NOMO-1 (cell line): ENCODE data around the gene JUP.
"Not testable (repeated sequence)": the region's sequence is repeated elsewhere in the genome, so short reads cannot be mapped to it uniquely, and the experiment has no call there.

Source experiments
- DNase-seq, 2 experiments: peaks; one replicate each; lab custom pipeline; 2025; ENCODE audit not compliant: unreplicated experiment in 2 of 2; lab: John Stamatoyannopoulos, UW

The JUP gene

DNA sequence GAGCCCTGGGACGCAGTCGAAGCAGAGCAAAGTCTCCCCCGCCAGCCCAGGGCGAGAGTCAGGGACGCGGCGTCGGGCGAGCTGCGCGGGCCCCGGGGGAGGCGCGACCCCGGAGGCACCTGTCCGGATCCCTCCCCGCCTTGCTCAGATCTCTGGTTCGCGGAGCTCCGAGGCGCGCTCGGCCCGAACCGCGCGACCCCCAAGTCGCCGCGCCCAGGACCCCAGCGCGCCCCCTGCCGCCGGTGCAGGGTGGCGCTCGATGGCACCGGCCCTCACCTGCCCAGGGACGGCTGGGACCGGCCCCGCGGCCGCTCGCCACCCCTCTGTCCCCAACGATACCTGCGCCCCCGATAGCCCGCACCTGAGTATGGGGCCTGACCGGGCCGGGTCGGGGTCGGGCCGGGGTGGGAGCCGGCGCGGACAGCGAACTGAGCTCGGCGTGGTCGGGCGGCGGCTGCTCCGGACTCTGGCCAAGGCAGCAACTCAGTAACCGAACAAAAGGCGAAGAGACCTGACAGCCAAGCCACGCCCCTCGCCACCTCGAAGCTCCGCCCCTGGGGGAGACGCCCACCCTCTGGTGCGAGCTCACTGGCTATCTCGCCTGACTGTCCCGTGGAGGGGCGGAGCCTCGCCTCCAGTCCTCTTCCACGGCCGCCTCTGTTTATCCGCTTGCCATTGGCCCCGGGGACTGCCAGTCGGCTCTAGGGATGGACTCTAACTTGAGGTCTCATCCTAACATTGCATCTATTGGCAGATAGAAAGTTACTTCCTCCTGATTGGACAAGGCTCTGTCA, at the start of gene JUP:
JUP (minus strand) TSS at position 485 of the 794 bp plus-strand sequence. CDS start 14,857 bp downstream, outside the sequence.
- peak; percentile 94 to 96 for DNase-seq

DNA sequence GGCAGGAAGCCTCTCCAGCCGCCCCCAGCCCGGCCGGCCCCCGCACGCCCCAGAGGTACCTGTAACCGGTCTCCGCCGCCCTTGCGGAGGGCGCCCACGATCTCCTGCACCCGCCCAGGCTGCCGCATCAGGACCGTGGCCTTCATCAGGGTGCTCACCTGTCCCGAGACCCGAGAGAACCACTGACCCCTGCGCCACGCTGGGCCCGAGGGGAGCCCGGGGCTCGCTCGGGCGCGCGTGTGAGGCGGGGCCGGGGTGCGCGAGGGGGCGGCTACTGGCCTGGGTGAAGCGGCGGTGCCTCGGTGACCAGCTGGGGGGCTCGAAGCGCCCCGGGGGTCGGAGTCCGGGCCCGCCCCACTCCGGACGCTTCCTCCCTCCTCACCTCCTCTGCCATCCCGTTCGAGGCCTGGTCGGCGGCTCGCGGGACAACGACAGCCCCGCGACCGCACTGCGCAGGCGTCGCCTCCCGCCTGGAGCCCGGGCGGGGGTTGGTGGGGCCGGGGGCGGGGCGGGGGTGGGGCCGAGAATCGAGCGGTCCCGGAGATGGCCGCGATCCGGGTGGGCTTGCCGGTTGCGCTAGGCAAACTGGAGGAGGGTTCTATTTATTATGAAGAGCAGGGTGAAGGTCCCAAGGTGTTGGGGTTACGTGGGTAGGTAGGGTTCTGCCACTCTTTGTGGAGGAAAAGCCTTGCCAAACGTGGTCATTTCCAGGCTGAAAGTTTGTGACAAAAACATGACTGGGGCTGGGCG, 49.5 kb upstream of the JUP start, which contains the start of gene NT5C3B:
NT5C3B (minus strand) TSS at position 433 of the 750 bp plus-strand sequence; CDS start at position 394, 39 bp downstream.
- no peak for DNase-seq

DNA sequence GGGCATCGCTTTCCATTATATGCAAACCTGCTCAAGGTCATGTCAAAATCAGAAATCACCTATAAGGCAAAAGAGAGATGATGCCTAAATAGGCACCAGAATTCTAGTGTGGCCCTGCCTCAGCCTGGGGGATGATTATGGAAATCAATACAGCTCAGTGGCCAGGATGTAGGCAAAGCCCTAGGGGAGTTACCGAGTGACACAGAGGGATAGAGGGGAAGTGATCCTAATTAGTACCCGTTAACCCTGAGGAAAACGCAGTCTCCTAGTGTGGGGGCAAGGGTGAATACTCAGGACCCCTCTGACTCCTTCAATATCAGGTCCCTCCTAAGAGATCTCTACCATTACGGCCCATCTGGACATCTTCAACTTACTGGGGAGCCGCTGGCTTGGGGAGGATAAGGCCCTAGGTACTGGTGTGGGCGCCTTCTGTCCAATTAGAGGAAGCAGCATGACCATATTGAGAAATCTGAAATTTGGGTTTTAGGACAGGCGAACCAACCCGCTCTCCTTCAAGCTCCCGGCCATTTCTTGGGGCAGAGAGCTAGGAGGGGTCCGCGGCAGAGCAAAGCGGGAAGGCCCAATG, 48.8 kb upstream of the JUP start:
- peak in 1 of 2 experiments; percentile 26 for DNase-seq

DNA sequence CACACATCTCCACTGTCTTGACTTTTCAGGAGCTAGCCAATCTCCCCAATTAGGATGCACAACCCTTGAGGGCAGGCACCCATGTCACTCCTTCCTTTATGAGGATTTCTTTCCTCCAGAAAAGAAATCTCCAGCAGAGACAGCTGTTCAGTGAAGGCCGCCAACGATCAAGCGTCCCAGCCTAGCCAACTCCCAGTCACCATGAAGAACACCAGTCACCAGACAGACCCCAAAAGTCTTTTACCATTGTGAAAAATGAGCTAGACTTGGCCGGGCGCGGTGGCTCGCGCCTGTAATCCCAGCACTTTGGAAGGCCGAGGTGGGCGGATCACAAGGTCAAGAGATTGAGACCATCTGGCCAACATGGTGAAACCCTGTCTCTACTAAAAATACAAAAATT, 43.5 kb upstream of the JUP start:
- not testable (repeated sequence) for DNase-seq

DNA sequence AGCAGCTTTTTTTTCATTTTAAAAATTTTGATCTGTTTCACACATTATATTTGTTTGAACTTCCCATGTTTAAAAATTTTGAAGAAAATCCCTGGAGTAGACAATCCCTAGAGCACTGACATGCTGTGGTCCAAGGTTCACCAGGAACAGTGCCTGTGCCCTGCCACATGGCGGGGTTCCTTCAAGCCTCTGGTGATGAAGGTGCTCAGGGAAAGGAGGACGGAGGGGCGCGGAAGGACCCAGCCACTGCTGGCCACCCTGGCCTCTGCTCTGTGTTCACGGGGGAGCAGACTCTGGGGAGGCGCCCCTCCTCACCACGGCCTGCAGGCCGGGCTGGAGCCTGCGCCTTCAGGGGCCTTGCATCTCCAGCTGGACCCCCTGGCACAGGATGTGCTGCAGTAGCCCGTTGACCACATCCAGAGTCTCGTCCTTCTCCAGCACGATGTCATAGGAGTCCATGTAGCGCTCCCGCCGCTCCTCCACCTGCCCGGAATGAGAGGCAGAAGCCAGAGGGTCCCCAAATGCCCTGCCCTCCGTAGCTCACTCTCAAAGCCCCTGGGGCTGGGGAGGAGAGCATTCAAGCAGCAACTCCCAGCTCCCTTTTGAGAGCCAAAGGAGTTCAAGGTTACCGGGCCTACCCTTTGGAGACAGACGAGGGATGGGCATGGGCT, 38.8 kb upstream of the JUP start:
- no peak for DNase-seq

DNA sequence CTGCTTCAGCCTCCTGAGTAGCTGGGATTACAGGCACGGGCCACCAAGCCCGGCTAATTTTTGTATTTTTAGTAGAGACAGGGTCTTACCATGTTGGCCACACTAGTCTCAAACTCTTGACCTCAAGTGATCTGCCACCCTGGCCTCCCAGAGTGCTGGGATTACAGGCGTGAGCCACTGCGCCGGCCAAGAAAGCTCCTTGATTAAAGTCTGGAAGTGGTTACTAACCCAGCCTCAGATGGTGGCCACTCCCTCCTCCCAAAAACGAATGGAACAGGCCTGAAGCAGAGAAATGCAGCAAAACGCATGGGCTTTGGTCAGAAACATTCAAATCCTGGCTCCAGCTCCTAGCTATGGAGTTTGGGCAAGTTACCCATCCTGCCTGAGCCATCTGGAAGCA, 37.6 kb upstream of the JUP start:
- no peak for DNase-seq

DNA sequence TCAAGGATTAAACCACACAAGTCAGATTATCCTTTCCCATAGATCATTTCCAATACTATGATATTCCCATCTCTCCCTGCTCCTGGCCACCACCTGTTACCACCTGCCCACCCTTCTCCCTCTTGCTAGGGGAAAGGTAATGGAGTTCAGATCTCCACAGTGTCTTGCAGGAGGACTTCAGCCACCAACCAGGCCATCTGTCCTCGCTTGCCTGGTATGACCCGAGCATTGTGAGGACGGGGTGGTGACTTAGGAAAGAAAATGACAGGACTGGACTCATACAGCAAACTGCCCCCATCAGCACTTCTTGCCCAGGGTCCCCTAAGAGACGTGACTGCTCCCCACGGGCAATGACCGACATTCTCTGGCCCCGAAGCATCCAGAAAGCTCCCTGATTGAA, 37.1 kb upstream of the JUP start:
- DNase-seq = no peak

DNA sequence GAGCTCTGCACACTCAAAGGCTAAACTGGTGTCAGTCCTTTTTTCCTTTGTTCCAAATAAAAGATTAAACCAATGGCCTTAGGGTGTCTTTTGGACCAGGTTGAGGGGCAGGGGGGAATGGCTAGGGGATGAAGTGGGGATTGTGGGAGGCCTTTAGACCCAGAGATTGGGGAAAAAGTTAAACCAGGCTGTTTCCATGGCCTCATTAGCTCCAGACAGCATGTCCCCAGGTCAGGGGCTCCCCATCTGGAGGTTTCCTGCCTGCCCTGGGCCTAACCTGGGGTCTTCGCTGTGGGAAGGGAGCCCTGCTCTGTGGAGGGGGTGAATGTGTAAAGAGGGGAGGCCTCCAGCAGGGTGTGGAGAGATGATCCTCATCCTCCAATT, 36.6 kb upstream of the JUP start:
- no peak for DNase-seq

DNA sequence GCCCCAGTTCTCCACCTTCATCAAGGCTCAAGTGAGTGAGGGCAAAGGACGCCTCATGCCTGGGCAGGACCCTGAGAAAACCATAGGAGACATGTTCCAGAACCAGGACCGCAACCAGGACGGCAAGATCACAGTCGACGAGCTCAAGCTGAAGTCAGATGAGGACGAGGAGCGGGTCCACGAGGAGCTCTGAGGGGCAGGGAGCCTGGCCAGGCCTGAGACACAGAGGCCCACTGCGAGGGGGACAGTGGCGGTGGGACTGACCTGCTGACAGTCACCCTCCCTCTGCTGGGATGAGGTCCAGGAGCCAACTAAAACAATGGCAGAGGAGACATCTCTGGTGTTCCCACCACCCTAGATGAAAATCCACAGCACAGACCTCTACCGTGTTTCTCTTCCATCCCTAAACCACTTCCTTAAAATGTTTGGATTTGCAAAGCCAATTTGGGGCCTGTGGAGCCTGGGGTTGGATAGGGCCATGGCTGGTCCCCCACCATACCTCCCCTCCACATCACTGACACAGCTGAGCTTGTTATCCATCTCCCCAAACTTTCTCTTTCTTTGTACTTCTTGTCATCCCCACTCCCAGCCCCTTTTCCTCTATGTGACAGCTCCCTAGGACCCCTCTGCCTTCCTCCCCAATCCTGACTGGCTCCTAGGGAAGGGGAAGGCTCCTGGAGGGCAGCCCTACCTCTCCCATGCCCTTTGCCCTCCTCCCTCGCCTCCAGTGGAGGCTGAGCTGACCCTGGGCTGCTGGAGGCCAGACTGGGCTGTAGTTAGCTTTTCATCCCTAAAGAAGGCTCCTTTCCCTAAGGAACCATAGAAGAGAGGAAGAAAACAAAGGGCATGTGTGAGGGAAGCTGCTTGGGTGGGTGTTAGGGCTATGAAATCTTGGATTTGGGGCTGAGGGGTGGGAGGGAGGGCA, 36.0 kb upstream of the JUP start:
- no peak for DNase-seq

DNA sequence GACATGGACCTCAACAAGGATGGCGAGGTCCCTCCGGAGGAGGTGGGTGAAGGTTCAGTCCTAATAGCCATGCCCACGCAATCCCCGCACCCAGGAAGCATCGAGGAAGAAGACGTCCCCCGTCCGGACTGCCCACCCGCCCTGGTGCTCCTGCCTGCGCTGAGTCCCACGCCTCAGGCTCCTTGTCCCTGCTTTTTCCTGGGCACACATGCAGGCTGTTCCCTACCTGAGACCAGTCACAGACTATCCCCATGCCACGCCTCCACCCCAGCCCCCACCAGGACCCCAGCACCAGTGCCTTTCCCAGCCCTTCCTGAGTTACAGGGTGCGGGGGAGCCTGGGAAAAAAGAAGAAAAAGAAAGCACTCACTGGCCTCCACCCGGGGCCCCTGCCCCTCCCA, 35.3 kb upstream of the JUP start:
- no peak for DNase-seq

DNA sequence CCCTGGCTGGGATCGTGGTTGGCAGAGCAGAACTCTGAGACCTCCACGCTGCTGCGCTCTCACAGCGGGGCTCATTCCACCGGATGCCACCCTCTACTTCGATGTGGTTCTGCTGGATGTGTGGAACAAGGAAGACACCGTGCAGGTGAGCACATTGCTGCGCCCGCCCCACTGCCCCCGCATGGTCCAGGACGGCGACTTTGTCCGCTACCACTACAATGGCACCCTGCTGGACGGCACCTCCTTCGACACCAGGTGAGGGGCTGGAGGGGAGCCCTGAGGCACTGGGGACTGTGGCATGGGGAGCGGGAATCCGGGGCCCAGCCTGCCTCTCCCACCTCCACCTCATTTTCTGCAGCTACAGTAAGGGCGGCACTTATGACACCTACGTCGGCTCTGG, 31.5 kb upstream of the JUP start:
- no peak for DNase-seq

DNA sequence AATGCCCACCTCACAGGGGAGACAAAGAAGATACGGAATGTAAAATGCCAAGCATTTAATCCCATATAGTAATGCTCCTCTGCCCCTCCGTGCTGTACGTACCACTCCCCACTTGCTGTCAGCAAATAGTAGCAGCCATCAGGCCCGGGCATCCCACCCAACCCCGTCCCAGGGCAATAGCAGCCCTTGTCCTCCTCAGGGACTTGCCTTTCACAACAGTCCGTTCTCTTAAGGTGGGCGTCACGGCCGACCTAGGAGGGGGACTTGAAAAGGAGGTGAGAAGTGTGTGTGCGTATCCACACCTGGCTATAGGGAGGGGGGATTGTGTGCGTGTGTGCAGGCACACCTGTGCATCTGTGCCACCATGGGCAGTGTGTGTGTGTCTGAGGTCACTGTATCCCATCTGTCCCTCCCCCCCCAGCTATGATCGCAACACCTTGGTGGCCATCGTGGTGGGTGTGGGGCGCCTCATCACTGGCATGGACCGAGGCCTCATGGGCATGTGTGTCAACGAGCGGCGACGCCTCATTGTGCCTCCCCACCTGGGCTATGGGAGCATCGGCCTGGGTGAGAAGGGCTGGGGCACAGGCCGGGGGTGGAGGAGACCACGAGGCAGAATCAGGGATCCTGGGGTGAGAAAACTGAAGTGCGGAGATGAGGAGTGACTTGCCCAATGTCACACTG, 30.3 kb upstream of the JUP start:
- DNase-seq = no peak

DNA sequence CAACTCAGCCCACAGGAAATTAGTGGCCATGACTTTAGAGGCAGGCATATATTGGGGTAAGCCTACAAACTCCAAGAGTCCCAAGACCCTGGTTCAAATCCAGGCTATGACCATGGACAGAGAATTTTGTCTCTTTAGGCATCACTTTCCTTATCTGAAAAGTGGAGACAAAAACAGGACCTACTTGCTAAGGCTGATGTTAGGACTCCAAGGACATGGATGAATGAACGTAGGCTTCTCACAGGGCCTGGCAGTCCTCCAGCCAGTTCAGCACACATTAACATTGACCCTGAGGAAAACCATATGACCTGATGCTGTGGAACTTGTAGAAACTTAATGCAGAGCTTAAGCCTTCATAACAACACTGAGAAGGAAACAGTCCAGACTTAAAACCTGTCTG, 27.7 kb upstream of the JUP start:
- no peak for DNase-seq

DNA sequence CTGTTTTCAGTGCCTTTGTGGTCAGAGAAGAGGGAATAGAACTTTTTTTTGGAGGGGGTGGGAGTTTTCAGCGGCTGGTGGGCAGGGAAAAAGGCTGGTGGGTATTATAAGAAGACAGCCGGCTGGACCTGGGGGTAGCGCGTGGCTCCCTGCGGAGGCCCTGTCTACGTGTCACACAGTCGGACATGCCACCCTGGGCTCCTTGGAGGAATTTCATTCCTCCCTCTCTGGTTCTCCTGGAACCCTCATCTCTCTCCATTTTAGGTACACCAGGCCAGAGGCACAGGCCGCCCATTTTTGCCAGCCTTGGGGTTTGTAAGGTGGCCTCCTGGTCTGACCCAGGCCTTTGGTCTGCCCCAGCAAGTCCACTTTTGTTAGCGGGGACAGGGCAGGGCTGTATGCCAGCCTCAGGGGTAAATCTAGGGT, 27.2 kb upstream of the JUP start:
- DNase-seq = no peak

DNA sequence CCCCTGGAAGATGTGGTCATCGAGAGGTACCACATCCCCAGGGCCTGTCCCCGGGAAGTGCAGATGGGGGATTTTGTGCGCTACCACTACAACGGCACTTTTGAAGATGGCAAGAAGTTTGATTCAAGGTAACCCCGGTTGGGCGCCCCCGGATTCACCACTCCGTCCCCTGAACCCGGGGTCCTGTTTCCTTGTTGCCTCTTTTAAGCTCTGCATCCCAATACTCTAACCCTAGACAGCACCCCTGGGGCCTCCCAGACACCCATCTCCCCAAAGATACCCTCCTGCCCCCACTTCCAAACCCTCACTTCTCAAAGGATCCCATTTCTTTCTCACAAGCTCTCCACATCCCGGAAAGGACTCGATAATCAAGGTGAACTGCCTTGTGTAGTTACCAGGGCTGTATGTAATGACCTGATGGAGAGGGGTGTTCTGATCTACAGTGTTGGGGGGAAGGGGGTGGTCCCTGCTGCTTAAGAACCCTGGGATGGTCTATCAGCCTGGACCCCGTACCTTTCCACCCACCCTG, 26.7 kb upstream of the JUP start:
- DNase-seq = no peak

DNA sequence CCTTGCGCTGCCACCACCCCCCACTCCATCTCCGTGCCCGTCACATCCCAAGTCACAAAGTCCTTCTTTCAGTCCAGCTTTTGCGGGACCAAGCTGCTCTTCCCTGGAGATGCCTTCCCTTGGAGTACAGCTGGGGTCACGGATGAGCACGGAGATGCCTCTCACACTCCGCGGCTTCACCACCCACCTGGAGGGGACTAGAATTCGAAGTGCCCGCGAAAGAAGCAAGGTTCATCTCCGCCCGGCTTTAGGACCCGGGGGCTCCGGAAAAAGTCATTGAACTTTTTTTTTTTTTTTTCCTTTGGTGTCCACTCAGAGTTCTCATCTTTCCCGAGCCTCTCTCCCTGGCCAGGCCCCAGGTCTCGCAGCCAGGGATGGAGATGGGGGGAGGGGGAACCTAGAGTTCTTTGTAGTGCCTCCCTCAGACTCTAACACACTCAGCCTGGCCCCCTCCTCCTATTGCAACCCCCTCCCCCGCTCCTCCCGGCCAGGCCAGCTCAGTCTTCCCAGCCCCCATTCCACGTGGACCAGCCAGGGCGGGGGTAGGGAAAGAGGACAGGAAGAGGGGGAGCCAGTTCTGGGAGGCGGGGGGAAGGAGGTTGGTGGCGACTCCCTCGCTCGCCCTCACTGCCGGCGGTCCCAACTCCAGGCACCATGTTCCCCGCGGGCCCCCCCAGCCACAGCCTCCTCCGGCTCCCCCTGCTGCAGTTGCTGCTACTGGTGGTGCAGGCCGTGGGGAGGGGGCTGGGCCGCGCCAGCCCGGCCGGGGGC, 26.1 kb upstream of the JUP start, which contains the start of gene FKBP10:
FKBP10 (plus strand) TSS at position 624 of the 771 bp plus-strand sequence; CDS start at position 655, 31 bp downstream.
- DNase-seq = peak in 1 of 2 experiments; percentile 22

DNA sequence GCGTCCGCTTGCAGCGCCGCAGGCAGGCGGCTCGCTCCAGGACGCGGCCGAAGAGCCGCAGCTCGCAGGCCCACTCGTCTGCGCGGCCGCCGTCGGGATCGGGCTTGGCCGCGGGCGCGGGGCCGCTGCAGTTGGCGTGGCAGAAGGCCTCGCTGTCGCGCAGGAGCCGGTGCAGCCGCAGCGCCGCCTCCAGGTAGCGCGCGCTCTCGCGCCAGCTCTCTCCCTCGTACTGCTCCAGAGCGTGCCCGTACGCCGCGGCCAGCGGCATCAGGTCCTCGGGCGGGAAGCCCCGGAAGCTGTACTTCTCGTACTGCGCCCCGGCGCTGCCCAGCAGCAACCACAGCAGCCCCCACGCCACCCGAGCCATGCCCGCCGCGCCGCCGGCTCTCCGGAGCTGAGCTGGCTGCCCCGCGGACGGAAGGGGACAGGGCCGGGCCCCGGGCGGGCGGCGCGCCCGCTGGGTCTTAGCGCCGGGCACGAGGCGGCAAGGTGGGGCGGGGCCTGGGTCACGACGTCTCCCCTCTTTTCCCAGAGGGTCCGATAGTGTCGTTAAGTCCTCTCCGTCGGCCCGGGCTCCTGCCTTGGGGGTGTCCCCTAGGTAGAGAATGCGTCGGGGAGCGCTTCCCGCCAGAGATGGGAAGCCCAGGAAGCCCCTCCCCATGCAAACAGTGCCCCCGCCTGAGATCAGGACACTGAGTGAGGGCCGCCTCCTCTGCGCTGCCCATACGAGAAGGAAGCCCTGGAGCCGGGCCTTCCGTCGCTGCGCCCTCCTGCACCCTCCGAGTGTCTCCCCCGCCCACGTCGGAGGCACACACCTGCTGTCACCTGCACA, 25.3 kb upstream of the JUP start, which contains the start of gene P3H4:
P3H4 (minus strand) TSS at position 401 of the 832 bp plus-strand sequence; CDS start at position 367, 34 bp downstream.
- peak; percentile 75 to 82 for DNase-seq
